ENCODE measurements around the gene IQSEC3.

The IQSEC3 gene

GRCh38 chr12:21301-22189 is 45.0 kb upstream of the IQSEC3 start (continued):
- TF ChIP-seq PRDM2 (tag by site-specific recombination; IDR thresholded peaks at IDR 0.05; ENCODE audit: borderline replicate concordance) = no peak
- no peak for TF ChIP-seq ZNF510 (tag by site-specific recombination; IDR thresholded peaks at IDR 0.05; ENCODE audit: insufficient replicate concordance)
- no peak for TF ChIP-seq GLIS1 (tag by site-specific recombination; IDR thresholded peaks at IDR 0.05)
- no peak for TF ChIP-seq ZNF16 (tag by site-specific recombination; IDR thresholded peaks at IDR 0.05; ENCODE audit: low read depth)
- TF ChIP-seq ZNF248 (tag by site-specific recombination; IDR thresholded peaks at IDR 0.05) = no peak
- no peak for TF ChIP-seq KLF10 (tag by site-specific recombination; IDR thresholded peaks at IDR 0.05)
- no peak for TF ChIP-seq PBX3 (CRISPR knock-in tag; IDR thresholded peaks at IDR 0.05)
- no peak for TF ChIP-seq ZNF175 (tag by site-specific recombination; IDR thresholded peaks at IDR 0.05)
- TF ChIP-seq ZNF768 (tag by site-specific recombination; IDR thresholded peaks at IDR 0.05) = no peak
- no peak for TF ChIP-seq ZBTB7A (tag by site-specific recombination; IDR thresholded peaks at IDR 0.05; ENCODE audit: low read depth)
- no peak for TF ChIP-seq FEZF1 (tag by site-specific recombination; IDR thresholded peaks at IDR 0.05)

- TF ChIP-seq ZNF768 (tag by site-specific recombination; IDR thresholded peaks at IDR 0.05) = no peak
- TF ChIP-seq ZFP37 (tag by site-specific recombination; IDR thresholded peaks at IDR 0.05) = no peak
- TF ChIP-seq ZNF785 (tag by site-specific recombination; IDR thresholded peaks at IDR 0.05) = no peak
- TF ChIP-seq ZNF175 (tag by site-specific recombination; IDR thresholded peaks at IDR 0.05) = no peak
- TF ChIP-seq ZNF169 (tag by site-specific recombination; IDR thresholded peaks at IDR 0.05) = no peak
- TF ChIP-seq HOXA7 (CRISPR knock-in tag; IDR thresholded peaks at IDR 0.05; ENCODE audit: borderline replicate concordance) = no peak
- ChIA-PET CTCF (no interaction called here), POLR2A (no interaction called here)
- H3K4me1 ChIP-seq (ENCODE audit: control insufficient read depth, insufficient read depth, low read length) = no peaks in the 10 kb centered on the region
- no peak overlapping the region for H3K4me3 ChIP-seq (ENCODE audit: low read depth, low read length)
- no peaks in the 10 kb centered on the region for H3K9me3 ChIP-seq (ENCODE audit: control insufficient read depth, insufficient read depth, low read depth, low read length)
- no peak overlapping the region for H3K27ac ChIP-seq (ENCODE audit: extremely low read depth, low read depth, low read length)
- H3K36me3 ChIP-seq (ENCODE audit: control insufficient read depth in 2 of 2, insufficient read depth in 1 of 2, low read length in 2 of 2) = peaks cover 0 to 19% of the 10 kb centered on the region in 2 experiments; a peak in 1 of 3 replicates
Measured at GRCh38 chr12:22190-22529, 44.4 kb upstream of the IQSEC3 start.

DNA sequence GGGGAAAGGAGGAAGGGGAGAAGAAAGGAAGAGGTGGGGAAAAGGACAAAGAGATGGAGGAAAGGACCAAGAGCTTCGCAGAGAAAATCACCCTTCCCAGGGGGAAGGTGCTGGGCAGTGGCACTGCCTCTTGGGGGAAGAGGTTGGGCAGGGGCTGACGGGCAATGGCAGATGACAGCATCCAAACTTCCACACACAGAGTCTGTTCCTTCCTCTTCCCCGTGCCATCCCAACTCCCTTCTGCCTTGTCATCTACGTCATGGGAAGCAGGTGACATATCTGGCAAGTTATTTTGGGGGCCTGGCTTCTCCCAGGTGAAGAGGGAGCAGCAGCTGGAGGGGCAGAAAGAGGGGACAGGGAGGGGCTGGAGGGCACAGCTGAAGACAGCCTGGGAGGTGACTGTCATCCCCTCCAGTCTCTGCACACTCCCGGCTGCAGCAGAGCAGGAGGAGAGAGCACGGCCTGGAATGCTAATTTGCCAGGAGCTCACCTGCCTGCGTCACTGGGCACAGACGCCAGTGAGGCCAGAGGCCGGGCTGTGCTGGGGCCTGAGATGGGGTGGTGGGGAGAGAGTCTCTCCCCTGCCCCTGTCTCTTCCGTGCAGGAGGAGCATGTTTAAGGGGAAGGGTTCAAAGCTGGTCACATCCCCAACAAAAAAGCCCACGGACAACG is 43.9 kb upstream of the IQSEC3 start:
- ChIA-PET CTCF (no interaction called here), POLR2A (no interaction called here)
- no peak overlapping the region for H3K27ac ChIP-seq (ENCODE audit: extremely low read depth, low read depth, low read length)
- no peak for TF ChIP-seq ZFP41 (tag by site-specific recombination; IDR thresholded peaks at IDR 0.05; ENCODE audit: borderline replicate concordance)
- no peak for TF ChIP-seq YY1 (tag by site-specific recombination; IDR thresholded peaks at IDR 0.05)
- TF ChIP-seq GLI4 (tag by site-specific recombination; IDR thresholded peaks at IDR 0.05) = no peak
- no peak for TF ChIP-seq ZNF510 (tag by site-specific recombination; IDR thresholded peaks at IDR 0.05; ENCODE audit: insufficient replicate concordance)
- peak; percentile 54; the same call in 1 of the 2 replicates for TF ChIP-seq ZNF366 (tag by site-specific recombination; conservative IDR thresholded peaks at IDR 0.05)
- TF ChIP-seq BCL11B (tag by site-specific recombination; IDR thresholded peaks at IDR 0.05; ENCODE audit: low read depth) = no peak
- no peak for TF ChIP-seq ZNF114 (tag by site-specific recombination; IDR thresholded peaks at IDR 0.05)
- TF ChIP-seq HOXD13 (CRISPR knock-in tag; IDR thresholded peaks at IDR 0.05; ENCODE audit: borderline replicate concordance) = no peak
- no peak for TF ChIP-seq ZNF416 (tag by site-specific recombination; IDR thresholded peaks at IDR 0.05)
- TF ChIP-seq ZBTB21 (tag by site-specific recombination; IDR thresholded peaks at IDR 0.05) = no peak
- no peak for TF ChIP-seq FEZF1 (tag by site-specific recombination; IDR thresholded peaks at IDR 0.05)

More for the DNA sequence above, 43.9 kb upstream of the IQSEC3 start:
- no peak overlapping the region for H3K4me3 ChIP-seq (ENCODE audit: low read depth, low read length)
- H3K9me3 ChIP-seq (ENCODE audit: control insufficient read depth, insufficient read depth, low read depth, low read length) = no peaks in the 10 kb centered on the region
- H3K36me3 ChIP-seq (ENCODE audit: control insufficient read depth in 2 of 2, insufficient read depth in 1 of 2, low read length in 2 of 2) = peaks cover 0 to 19% of the 10 kb centered on the region in 2 experiments; a peak in 1 of 3 replicates
- no peaks in the 10 kb centered on the region for H3K4me1 ChIP-seq (ENCODE audit: control insufficient read depth, insufficient read depth, low read length)
